ENCODE results near the gene KCNAB1.

- TF ChIP-seq CTCF (conservative IDR thresholded peaks at IDR 0.05; ENCODE audit: low read length) (no peak), EZH2phosphoT487 (IDR thresholded peaks at IDR 0.05; ENCODE audit: borderline replicate concordance, low read depth, low read length) (no peak)
These were observed 363.0 kb downstream of the KCNAB1 start for GRCh38 chr3:156483426-156483825.

All from OCI-LY7 (cell line).